K562 (cell line): Measurements from ENCODE around the gene YPEL2. TPM values are rescaled to one million over a fixed set of nuclear protein-coding genes. Genes with fewer than 3 reads are reported as not detected.

ENCODE experiments used
- ETV5 ChIP-seq: sonication (generic); formaldehyde crosslinking; IDR thresholded peaks from 2 replicates; pipeline ENCODE4 v1.4.0; 2020; ENCODE audit warnings: low read depth, mild to moderate bottlenecking, missing genetic modification reagents
- HNRNPH1 ChIP-seq: fragments of 200-400 bp; formaldehyde crosslinking; optimal IDR thresholded peaks from 2 replicates; pipeline ENCODE3; 2017; ENCODE audit warnings: low read depth, mild to moderate bottlenecking, low read length, moderate library complexity
- RAD21 ChIP-seq, 2 experiments: fragments of 250-450 bp in 1 of 2; fragments of 450-650 bp in 1 of 2; sonication (Bioruptor Pico) in 1 of 2; formaldehyde crosslinking in 1 of 2; IDR thresholded peaks in 1 of 2; conservative IDR thresholded peaks in 1 of 2; 2 replicates each; pipeline versions ENCODE4 v1.4.0 to v1.8.0; 2020 to 2022; ENCODE audit warnings: mild to moderate bottlenecking in 2 of 2, moderate library complexity in 1 of 2
- SRF ChIP-seq, 2 experiments: fragments of 250-450, 450-650 bp in 1 of 2; sonication (Bioruptor Pico) in 1 of 2; sonication (generic) in 1 of 2; formaldehyde crosslinking; IDR thresholded peaks; 2 replicates each; pipeline versions ENCODE4 v1.5.0 to v1.5.1; 2020 to 2022; ENCODE audit warnings: mild to moderate bottlenecking in 1 of 2, missing genetic modification reagents in 1 of 2
- ZNF785 ChIP-seq: fragments of 250-450 bp; sonication (Bioruptor Pico); IDR thresholded peaks from 2 replicates; pipeline ENCODE4 v1.4.0; 2020; ENCODE audit warnings: mild to moderate bottlenecking
- polyA plus RNA-seq, 8 experiments: library from polyadenylated mRNA; depleted of rRNA in 4 of 8; stranded (reverse) in 5 of 8; unstranded in 3 of 8; fragments of >200 nt; fragmentation: Nextera tagmentation in 2 of 8; fragmentation: Illumina TruSeq in 1 of 8; extraction: Ambion mirVana in 2 of 8; extraction: Trizol in 1 of 8; gene quantifications; 2 replicates each; pipeline versions ENCODE4 v1.2.1 to v1.2.3, GENCODE V29; 2011 to 2014; ENCODE audit warnings: inconsistent platforms in 1 of 8, missing spikeins in 1 of 8
- total RNA-seq, 7 experiments: library from RNA; depleted of rRNA in 6 of 7; stranded (reverse); fragments of >200 nt in 6 of 7; fragmentation: Illumina TruSeq in 2 of 7; extraction: Trizol in 2 of 7; gene quantifications; 2 replicates each; pipeline versions ENCODE4 v1.2.1 to v1.2.3, GENCODE V29; 2011 to 2021; ENCODE audit warnings: low replicate concordance in 1 of 7
- TF ChIP-seq, protein P1 (sequence below), 2 experiments: fragments of 200-800 bp in 1 of 2; sonication (Bioruptor generic) in 1 of 2; sonication (generic) in 1 of 2; formaldehyde crosslinking in 1 of 2; IDR thresholded peaks in 1 of 2; conservative IDR thresholded peaks in 1 of 2; 2 replicates each; pipeline versions ENCODE4 v1.5.0 to v1.6.1; 2016 to 2020; ENCODE audit warnings: missing compliant biosample characterization in 1 of 2, missing genetic modification characterization in 1 of 2, missing genetic modification reagents in 1 of 2
- TF ChIP-seq, protein P2 (sequence below): fragments of 200-600 bp; sonication (generic); IDR thresholded peaks from one replicate; pipeline ENCODE4 v1.6.1; 2012; ENCODE audit warnings: mild to moderate bottlenecking, low read depth, low read length, inconsistent platforms
- TF ChIP-seq, protein P3 (sequence below), 3 experiments: fragments of 200-800 bp in 1 of 3; fragments of 250-450 bp in 1 of 3; fragments of 450-650 bp in 1 of 3; sonication (Bioruptor Pico) in 1 of 3; sonication (Bioruptor generic) in 1 of 3; formaldehyde crosslinking in 1 of 3; IDR thresholded peaks; 2 replicates each; pipeline versions ENCODE4 v1.6.1 to v1.8.0; 2016 to 2022; ENCODE audit warnings: mild to moderate bottlenecking in 2 of 3, missing genetic modification characterization in 2 of 3, missing compliant biosample characterization in 1 of 3, moderate library complexity in 1 of 3

YPEL2 gene
- total and polyA plus RNA-seq, 9 of the 15 experiments (the other 6 are each of a cell fraction or from before 2014, with no cell fraction given), result 0.11 to 2.4 (median 0.47) TPM

DNA sequence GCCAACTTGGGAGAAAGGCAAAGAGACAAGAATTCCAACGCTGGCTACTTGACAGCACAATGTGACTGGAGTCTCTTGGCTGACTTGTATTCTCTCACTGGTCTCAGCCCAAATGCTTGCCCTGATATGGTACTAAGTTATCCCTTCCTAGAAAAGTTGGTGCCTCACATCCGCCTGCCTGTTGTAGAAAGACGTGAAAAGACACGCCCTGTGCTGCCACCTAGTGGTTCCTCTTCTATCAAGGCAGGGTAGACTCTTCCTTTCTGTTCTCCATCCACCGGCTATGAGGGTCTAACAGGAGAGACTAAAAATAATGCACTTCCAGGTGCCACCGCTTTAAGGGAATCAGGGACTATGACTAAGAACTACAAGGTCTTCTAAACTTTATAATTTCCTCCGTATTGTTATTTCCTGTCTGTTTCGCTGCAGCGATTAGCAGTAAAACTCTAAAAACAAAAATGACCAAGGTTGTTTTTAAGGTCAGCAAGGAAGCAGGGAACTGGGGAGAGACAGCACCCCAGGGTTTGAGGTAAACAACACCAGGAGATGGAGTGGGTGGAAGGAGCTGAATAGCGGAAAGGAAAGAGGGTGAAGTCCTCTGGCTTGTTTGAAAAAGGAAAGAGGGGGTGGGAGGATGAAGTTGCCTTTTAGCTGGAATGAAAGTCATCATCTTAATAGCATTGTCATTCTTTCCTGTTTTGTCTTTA, 109.5 kb downstream of the YPEL2 start (continued):
- TF ChIP-seq, protein P1, sequence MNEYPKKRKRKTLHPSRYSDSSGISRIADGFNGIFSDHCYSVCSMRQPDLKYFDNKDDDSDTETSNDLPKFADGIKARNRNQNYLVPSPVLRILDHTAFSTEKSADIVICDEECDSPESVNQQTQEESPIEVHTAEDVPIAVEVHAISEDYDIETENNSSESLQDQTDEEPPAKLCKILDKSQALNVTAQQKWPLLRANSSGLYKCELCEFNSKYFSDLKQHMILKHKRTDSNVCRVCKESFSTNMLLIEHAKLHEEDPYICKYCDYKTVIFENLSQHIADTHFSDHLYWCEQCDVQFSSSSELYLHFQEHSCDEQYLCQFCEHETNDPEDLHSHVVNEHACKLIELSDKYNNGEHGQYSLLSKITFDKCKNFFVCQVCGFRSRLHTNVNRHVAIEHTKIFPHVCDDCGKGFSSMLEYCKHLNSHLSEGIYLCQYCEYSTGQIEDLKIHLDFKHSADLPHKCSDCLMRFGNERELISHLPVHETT (CRISPR knock-in tag; conservative IDR thresholded peaks at IDR 0.05 in 1 of 2, IDR thresholded peaks at IDR 0.05 in 1 of 2), result no peak
- TF ChIP-seq SRF (CRISPR knock-in tag; IDR thresholded peaks at IDR 0.05) (peak in 1 of 2 experiments; percentile 88; a peak in 1 of 4 replicates), RAD21 (CRISPR knock-in tag; conservative IDR thresholded peaks at IDR 0.05 in 1 of 2, IDR thresholded peaks at IDR 0.05 in 1 of 2) (peak; percentile 90 to 96), ETV5 (peak; percentile 77), ZNF785 (no peak), HNRNPH1 (no peak)
- TF ChIP-seq, protein P2, sequence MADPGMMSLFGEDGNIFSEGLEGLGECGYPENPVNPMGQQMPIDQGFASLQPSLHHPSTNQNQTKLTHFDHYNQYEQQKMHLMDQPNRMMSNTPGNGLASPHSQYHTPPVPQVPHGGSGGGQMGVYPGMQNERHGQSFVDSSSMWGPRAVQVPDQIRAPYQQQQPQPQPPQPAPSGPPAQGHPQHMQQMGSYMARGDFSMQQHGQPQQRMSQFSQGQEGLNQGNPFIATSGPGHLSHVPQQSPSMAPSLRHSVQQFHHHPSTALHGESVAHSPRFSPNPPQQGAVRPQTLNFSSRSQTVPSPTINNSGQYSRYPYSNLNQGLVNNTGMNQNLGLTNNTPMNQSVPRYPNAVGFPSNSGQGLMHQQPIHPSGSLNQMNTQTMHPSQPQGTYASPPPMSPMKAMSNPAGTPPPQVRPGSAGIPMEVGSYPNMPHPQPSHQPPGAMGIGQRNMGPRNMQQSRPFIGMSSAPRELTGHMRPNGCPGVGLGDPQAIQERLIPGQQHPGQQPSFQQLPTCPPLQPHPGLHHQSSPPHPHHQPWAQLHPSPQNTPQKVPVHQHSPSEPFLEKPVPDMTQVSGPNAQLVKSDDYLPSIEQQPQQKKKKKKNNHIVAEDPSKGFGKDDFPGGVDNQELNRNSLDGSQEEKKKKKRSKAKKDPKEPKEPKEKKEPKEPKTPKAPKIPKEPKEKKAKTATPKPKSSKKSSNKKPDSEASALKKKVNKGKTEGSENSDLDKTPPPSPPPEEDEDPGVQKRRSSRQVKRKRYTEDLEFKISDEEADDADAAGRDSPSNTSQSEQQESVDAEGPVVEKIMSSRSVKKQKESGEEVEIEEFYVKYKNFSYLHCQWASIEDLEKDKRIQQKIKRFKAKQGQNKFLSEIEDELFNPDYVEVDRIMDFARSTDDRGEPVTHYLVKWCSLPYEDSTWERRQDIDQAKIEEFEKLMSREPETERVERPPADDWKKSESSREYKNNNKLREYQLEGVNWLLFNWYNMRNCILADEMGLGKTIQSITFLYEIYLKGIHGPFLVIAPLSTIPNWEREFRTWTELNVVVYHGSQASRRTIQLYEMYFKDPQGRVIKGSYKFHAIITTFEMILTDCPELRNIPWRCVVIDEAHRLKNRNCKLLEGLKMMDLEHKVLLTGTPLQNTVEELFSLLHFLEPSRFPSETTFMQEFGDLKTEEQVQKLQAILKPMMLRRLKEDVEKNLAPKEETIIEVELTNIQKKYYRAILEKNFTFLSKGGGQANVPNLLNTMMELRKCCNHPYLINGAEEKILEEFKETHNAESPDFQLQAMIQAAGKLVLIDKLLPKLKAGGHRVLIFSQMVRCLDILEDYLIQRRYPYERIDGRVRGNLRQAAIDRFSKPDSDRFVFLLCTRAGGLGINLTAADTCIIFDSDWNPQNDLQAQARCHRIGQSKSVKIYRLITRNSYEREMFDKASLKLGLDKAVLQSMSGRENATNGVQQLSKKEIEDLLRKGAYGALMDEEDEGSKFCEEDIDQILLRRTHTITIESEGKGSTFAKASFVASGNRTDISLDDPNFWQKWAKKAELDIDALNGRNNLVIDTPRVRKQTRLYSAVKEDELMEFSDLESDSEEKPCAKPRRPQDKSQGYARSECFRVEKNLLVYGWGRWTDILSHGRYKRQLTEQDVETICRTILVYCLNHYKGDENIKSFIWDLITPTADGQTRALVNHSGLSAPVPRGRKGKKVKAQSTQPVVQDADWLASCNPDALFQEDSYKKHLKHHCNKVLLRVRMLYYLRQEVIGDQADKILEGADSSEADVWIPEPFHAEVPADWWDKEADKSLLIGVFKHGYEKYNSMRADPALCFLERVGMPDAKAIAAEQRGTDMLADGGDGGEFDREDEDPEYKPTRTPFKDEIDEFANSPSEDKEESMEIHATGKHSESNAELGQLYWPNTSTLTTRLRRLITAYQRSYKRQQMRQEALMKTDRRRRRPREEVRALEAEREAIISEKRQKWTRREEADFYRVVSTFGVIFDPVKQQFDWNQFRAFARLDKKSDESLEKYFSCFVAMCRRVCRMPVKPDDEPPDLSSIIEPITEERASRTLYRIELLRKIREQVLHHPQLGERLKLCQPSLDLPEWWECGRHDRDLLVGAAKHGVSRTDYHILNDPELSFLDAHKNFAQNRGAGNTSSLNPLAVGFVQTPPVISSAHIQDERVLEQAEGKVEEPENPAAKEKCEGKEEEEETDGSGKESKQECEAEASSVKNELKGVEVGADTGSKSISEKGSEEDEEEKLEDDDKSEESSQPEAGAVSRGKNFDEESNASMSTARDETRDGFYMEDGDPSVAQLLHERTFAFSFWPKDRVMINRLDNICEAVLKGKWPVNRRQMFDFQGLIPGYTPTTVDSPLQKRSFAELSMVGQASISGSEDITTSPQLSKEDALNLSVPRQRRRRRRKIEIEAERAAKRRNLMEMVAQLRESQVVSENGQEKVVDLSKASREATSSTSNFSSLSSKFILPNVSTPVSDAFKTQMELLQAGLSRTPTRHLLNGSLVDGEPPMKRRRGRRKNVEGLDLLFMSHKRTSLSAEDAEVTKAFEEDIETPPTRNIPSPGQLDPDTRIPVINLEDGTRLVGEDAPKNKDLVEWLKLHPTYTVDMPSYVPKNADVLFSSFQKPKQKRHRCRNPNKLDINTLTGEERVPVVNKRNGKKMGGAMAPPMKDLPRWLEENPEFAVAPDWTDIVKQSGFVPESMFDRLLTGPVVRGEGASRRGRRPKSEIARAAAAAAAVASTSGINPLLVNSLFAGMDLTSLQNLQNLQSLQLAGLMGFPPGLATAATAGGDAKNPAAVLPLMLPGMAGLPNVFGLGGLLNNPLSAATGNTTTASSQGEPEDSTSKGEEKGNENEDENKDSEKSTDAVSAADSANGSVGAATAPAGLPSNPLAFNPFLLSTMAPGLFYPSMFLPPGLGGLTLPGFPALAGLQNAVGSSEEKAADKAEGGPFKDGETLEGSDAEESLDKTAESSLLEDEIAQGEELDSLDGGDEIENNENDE, result no peak
- TF ChIP-seq, protein P3, sequence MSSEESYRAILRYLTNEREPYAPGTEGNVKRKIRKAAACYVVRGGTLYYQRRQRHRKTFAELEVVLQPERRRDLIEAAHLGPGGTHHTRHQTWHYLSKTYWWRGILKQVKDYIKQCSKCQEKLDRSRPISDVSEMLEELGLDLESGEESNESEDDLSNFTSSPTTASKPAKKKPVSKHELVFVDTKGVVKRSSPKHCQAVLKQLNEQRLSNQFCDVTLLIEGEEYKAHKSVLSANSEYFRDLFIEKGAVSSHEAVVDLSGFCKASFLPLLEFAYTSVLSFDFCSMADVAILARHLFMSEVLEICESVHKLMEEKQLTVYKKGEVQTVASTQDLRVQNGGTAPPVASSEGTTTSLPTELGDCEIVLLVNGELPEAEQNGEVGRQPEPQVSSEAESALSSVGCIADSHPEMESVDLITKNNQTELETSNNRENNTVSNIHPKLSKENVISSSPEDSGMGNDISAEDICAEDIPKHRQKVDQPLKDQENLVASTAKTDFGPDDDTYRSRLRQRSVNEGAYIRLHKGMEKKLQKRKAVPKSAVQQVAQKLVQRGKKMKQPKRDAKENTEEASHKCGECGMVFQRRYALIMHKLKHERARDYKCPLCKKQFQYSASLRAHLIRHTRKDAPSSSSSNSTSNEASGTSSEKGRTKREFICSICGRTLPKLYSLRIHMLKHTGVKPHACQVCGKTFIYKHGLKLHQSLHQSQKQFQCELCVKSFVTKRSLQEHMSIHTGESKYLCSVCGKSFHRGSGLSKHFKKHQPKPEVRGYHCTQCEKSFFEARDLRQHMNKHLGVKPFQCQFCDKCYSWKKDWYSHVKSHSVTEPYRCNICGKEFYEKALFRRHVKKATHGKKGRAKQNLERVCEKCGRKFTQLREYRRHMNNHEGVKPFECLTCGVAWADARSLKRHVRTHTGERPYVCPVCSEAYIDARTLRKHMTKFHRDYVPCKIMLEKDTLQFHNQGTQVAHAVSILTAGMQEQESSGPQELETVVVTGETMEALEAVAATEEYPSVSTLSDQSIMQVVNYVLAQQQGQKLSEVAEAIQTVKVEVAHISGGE (CRISPR knock-in tag; IDR thresholded peaks at IDR 0.05), result 0 out of 6 replicates have a peak, but pooled peaks of 1 of the 3 experiments have one; percentile 6
